Measurements from ENCODE around the gene NACAD.

- TF ChIP-seq CTCF (IDR thresholded peaks at IDR 0.05; ENCODE audit: low read length) (no peak), EZH2 (IDR thresholded peaks at IDR 0.05; ENCODE audit: borderline replicate concordance, low read length) (no peak)
Measured at GRCh38 chr7:45057878-45058277, 30.9 kb downstream of the NACAD start.

Data from OCI-LY1 (cell line).